ENCODE data around the gene ARMH4. TPM values are rescaled to one million over a fixed set of nuclear protein-coding genes. Genes with fewer than 3 reads are reported as not detected.

The ARMH4 gene
- total and polyA plus RNA-seq, 7 experiments from 2014 or later, result 1.7 TPM; not detected in 6

DNA sequence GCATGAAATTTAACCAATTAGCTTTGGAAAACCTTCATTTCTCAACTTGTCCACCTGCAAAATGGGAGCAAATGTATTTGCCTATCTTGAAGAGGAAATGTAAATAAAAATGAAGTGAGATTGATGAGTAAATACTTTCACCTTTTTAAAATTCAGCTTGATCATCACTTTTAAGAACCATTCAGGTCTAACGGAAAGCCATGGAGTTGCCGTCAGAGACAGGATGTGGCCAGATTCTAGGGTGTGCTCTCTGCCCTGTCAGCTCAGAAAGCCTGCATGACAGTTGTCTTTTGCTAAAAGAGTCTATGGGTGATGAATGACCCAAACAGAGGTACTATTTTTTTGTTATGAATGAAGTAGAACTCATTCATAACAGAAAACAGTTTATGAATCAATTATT is 181.8 kb downstream of the ARMH4 start:
- Mint-ChIP-seq H3K27me3 (peaks cover 0 to 21% (median 9%) of the 10 kb centered on the region in 5 donors), H3K27ac (no peak overlapping the region), H3K4me1 (no peaks in the 10 kb centered on the region), H3K4me3 (no peak overlapping the region), H3K36me3 (no peaks in the 10 kb centered on the region), H3K9me3 (peaks cover 0 to 2% (median 0%) of the 10 kb centered on the region in 11 donors)
- ChIA-PET POLR2A (no interaction called here), CTCF (no interaction called here)
- Histone ChIP-seq H3K36me3 (ENCODE audit: control insufficient read depth in 2 of 3, insufficient read depth in 3 of 3, low read length in 3 of 3) (no peaks in the 10 kb centered on the region), H3K4me3 (ENCODE audit: low read length) (no peak overlapping the region), H3K9me3 (ENCODE audit: control insufficient read depth in 2 of 3, low read length in 3 of 3) (no peaks in the 10 kb centered on the region), H3K27me3 (ENCODE audit: control insufficient read depth in 2 of 2, insufficient read depth in 2 of 2, low read length in 2 of 2) (no peaks in the 10 kb centered on the region), H3K4me1 (ENCODE audit: control insufficient read depth in 2 of 2, insufficient read depth in 2 of 2, low read length in 2 of 2) (no peaks in the 10 kb centered on the region), H3K27ac (ENCODE audit: low read depth, low read length) (no peak overlapping the region)
- intact Hi-C loops (cut with micrococcal nuclease), result no loop called here
- no peak for ATAC-seq
- no peak for DNase-seq

DNA sequence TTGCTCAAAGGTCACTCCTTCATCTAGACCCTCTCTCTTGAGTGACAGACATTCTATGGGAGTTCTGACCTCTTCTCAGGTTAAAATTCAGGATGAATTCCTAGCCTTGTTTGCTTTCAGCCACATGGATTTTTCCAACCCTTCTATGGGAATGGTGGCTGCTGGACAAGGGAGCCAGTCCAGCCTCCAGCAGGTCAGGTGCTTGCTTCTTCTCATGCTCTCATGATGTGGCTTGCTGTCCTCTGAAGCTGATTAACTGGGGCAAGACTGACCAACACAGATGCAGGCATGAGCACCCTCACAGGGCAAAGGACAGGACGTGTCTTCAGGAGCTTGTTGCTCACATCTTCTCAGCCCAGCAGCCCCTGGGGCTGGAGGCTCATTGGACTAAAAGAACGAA is 188.9 kb downstream of the ARMH4 start:
- Histone ChIP-seq H3K27ac (ENCODE audit: low read depth, low read length) (no peak overlapping the region), H3K9me3 (ENCODE audit: control insufficient read depth in 2 of 3, low read length in 3 of 3) (no peaks in the 10 kb centered on the region), H3K36me3 (ENCODE audit: control insufficient read depth in 2 of 3, insufficient read depth in 3 of 3, low read length in 3 of 3) (no peaks in the 10 kb centered on the region), H3K4me1 (ENCODE audit: control insufficient read depth in 2 of 2, insufficient read depth in 2 of 2, low read length in 2 of 2) (no peaks in the 10 kb centered on the region), H3K4me3 (ENCODE audit: low read length) (no peak overlapping the region), H3K27me3 (ENCODE audit: control insufficient read depth in 2 of 2, insufficient read depth in 2 of 2, low read length in 2 of 2) (no peaks in the 10 kb centered on the region)
- ATAC-seq (no peak), DNase-seq (no peak)
- POLR2A ChIA-PET, result no interaction called here
- Mint-ChIP-seq H3K27ac (no peak overlapping the region), H3K9me3 (peaks cover 0 to 5% (median 0%) of the 10 kb centered on the region in 11 donors), H3K36me3 (no peaks in the 10 kb centered on the region), H3K27me3 (peaks cover 0 to 34% (median 25%) of the 10 kb centered on the region in 5 donors), H3K4me1 (no peaks in the 10 kb centered on the region), H3K4me3 (no peak overlapping the region)
- intact Hi-C loops (cut with micrococcal nuclease), result no loop called here
- CTCF ChIA-PET, result no interaction called here

DNA sequence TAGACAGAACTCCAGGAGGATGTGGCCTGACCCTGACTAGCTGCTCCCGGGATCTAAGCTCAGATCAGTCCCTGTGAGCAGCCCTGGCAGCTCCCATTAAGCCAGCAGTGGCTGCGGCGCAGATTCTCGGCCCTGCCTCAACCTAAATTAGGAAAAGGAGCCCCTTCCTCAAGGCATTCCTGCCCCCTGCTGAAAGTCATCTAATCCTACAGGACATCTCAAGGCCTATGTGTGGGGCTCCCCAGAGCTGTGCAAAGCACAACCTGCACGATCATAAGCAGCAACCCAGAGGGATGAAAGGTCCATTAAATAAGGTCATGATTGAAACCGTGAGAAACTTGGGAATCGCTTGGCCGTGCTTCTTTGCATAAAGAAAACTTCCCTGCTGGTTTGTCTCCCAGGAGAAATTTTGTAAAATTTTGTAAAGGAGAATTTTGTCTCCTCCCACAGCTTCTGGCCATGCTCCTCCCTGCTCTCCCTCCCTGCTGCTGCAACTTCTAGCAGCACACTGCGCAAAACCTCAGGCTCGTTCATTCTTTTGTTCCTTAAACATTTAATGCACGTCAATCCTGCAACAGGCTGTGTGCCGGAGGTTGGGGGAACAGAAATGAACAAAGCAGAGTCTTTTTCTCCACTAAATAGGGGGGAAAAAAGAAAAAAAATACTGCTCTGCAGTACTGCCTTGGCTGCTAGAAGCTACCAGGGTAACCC is 189.5 kb downstream of the ARMH4 start:
- no peak overlapping the region for H3K4me3 Mint-ChIP-seq
- Histone ChIP-seq H3K4me1 (ENCODE audit: control insufficient read depth in 2 of 2, insufficient read depth in 2 of 2, low read length in 2 of 2) (no peaks in the 10 kb centered on the region), H3K36me3 (ENCODE audit: control insufficient read depth in 2 of 3, insufficient read depth in 3 of 3, low read length in 3 of 3) (no peaks in the 10 kb centered on the region), H3K27me3 (ENCODE audit: control insufficient read depth in 2 of 2, insufficient read depth in 2 of 2, low read length in 2 of 2) (no peaks in the 10 kb centered on the region), H3K27ac (ENCODE audit: low read depth, low read length) (no peak overlapping the region), H3K4me3 (ENCODE audit: low read length) (no peak overlapping the region), H3K9me3 (ENCODE audit: control insufficient read depth in 2 of 3, low read length in 3 of 3) (no peaks in the 10 kb centered on the region)
- H3K27ac Mint-ChIP-seq, result no peak overlapping the region
- ATAC-seq (no peak), DNase-seq (no peak)
- ChIA-PET CTCF (no interaction called here), POLR2A (no interaction called here)
- no peaks in the 10 kb centered on the region for H3K4me1 Mint-ChIP-seq
- H3K36me3 Mint-ChIP-seq, result no peaks in the 10 kb centered on the region
- peaks cover 0 to 34% (median 25%) of the 10 kb centered on the region in 5 donors for H3K27me3 Mint-ChIP-seq
- H3K9me3 Mint-ChIP-seq, result peaks cover 0 to 5% (median 0%) of the 10 kb centered on the region in 11 donors
- intact Hi-C loops (cut with micrococcal nuclease), result no loop called here

DNA sequence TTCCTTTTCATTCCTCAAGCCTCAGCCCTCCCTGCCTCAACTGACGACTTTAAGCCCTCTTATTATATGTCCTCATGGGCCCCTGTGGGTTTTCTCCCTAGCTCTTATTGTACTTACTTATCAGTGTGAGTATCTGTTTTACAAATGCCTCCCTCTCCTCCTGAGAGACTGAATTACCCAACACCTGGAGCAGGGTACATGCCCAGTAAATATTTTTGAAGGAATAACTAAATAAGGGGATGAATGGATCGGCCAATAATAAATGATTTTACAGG is 190.3 kb downstream of the ARMH4 start:
- intact Hi-C loops (cut with micrococcal nuclease), result no loop called here
- DNase-seq (no peak), ATAC-seq (no peak)
- H3K4me1 ChIP-seq (ENCODE audit: control insufficient read depth in 2 of 2, insufficient read depth in 2 of 2, low read length in 2 of 2), result no peaks in the 10 kb centered on the region
- POLR2A ChIA-PET, result no interaction called here
- H3K27ac ChIP-seq (ENCODE audit: low read depth, low read length), result no peak overlapping the region
- H3K4me3 ChIP-seq (ENCODE audit: low read length), result no peak overlapping the region
- Mint-ChIP-seq H3K36me3 (no peaks in the 10 kb centered on the region), H3K27ac (no peak overlapping the region), H3K4me1 (no peaks in the 10 kb centered on the region), H3K4me3 (no peak overlapping the region), H3K9me3 (peaks cover 0 to 5% (median 0%) of the 10 kb centered on the region in 11 donors), H3K27me3 (peaks cover 0 to 34% (median 25%) of the 10 kb centered on the region in 5 donors)
- no peaks in the 10 kb centered on the region for H3K27me3 ChIP-seq (ENCODE audit: control insufficient read depth in 2 of 2, insufficient read depth in 2 of 2, low read length in 2 of 2)
- CTCF ChIA-PET, result no interaction called here
- no peaks in the 10 kb centered on the region for H3K36me3 ChIP-seq (ENCODE audit: control insufficient read depth in 2 of 3, insufficient read depth in 3 of 3, low read length in 3 of 3)
- no peaks in the 10 kb centered on the region for H3K9me3 ChIP-seq (ENCODE audit: control insufficient read depth in 2 of 3, low read length in 3 of 3)

DNA sequence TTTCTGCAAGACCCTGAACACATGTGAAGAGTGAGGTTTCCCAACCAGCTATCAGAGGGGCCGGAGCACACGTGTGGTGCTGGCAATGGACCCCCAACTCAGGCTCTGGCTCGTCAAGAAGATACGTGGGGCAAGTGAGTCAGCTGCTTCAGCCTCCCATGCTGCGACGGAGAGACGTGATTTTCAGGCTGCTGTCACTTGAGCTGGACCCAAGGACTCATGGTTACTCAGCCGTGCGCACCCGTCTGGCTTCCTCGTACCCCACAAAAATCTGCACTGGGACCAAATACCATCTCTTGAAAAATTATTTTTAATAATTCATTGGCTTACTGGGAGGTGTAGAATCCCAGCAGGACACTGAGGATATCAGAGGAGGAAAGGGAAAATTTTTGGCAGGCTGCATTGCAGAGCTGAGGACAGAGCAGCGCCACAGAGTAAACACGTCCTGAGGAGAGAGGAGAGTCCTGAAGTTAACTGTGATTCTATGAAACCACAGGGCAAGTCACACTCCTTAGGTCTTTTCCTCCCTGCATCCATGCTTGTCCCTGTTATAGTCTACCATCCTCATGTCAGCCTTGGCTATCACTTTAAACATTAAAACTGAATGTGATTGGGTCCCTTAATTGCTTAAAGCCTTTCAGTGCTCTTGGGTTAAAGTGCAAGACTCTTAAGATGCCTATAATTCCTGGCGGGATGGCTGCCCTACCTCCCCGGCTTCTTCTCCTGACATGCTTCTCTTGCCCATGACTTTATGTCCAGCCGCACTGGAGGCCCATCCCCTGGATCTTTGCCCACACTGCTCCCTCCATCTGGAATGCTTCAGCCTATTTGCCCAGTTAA is 190.8 kb downstream of the ARMH4 start:
- no peaks in the 10 kb centered on the region for H3K36me3 Mint-ChIP-seq
- ChIA-PET CTCF (no interaction called here), POLR2A (no interaction called here)
- no peak overlapping the region for H3K27ac Mint-ChIP-seq
- no peak for DNase-seq
- Histone ChIP-seq H3K4me1 (ENCODE audit: control insufficient read depth in 2 of 2, insufficient read depth in 2 of 2, low read length in 2 of 2) (no peaks in the 10 kb centered on the region), H3K27me3 (ENCODE audit: control insufficient read depth in 2 of 2, insufficient read depth in 2 of 2, low read length in 2 of 2) (no peaks in the 10 kb centered on the region), H3K36me3 (ENCODE audit: control insufficient read depth in 2 of 3, insufficient read depth in 3 of 3, low read length in 3 of 3) (no peaks in the 10 kb centered on the region), H3K27ac (ENCODE audit: low read depth, low read length) (no peak overlapping the region), H3K9me3 (ENCODE audit: control insufficient read depth in 2 of 3, low read length in 3 of 3) (no peaks in the 10 kb centered on the region), H3K4me3 (ENCODE audit: low read length) (no peak overlapping the region)
- peaks cover 0 to 8% (median 0%) of the 10 kb centered on the region in 11 donors for H3K9me3 Mint-ChIP-seq
- ATAC-seq, result no peak
- no peaks in the 10 kb centered on the region for H3K4me1 Mint-ChIP-seq
- no peak overlapping the region for H3K4me3 Mint-ChIP-seq
- H3K27me3 Mint-ChIP-seq, result peaks cover 0 to 32% (median 25%) of the 10 kb centered on the region in 5 donors
- intact Hi-C loops (cut with micrococcal nuclease), result no loop called here

DNA sequence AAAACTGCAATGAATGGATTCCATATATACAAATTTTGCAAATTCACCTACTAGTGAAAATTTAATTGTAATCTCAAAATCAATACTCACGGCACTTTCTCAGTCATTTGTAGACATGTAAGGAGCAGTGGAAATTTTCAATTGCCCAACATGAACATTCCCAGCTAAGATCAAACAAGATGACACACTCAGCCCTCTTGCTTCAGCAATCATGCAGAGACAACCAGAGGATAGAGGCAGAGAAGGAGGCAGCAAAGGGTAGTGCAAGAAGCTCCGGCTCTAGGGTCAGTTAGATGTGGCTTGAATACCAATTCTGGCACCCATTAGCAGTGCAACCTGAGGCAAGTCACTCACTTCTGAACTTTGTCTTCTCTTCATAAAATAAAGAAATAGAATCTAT is 194.6 kb downstream of the ARMH4 start:
- Histone ChIP-seq H3K36me3 (ENCODE audit: control insufficient read depth in 2 of 3, insufficient read depth in 3 of 3, low read length in 3 of 3) (no peaks in the 10 kb centered on the region), H3K27me3 (ENCODE audit: control insufficient read depth in 2 of 2, insufficient read depth in 2 of 2, low read length in 2 of 2) (no peaks in the 10 kb centered on the region), H3K4me1 (ENCODE audit: control insufficient read depth in 2 of 2, insufficient read depth in 2 of 2, low read length in 2 of 2) (no peaks in the 10 kb centered on the region), H3K4me3 (ENCODE audit: low read length) (no peak overlapping the region), H3K9me3 (ENCODE audit: control insufficient read depth in 2 of 3, low read length in 3 of 3) (no peaks in the 10 kb centered on the region), H3K27ac (ENCODE audit: low read depth, low read length) (no peak overlapping the region)
- H3K4me3 Mint-ChIP-seq, result no peak overlapping the region
- peaks cover 0 to 33% (median 19%) of the 10 kb centered on the region in 5 donors for H3K27me3 Mint-ChIP-seq
- no peak for ATAC-seq
- H3K9me3 Mint-ChIP-seq, result peaks cover 0 to 22% (median 8%) of the 10 kb centered on the region in 11 donors
- no peaks in the 10 kb centered on the region for H3K4me1 Mint-ChIP-seq
- H3K36me3 Mint-ChIP-seq, result peaks cover 0 to 5% (median 0%) of the 10 kb centered on the region in 5 donors
- intact Hi-C loops (cut with micrococcal nuclease), result no loop called here
- POLR2A ChIA-PET, result no interaction called here
- CTCF ChIA-PET, result no interaction called here
- DNase-seq, result no peak
- no peak overlapping the region for H3K27ac Mint-ChIP-seq

All from naive thymus-derived CD4-positive, alpha-beta T cell (primary cell).